HL-60 (cell line): ENCODE results near the gene MYH11.
"Not testable (repeated sequence)": the region's sequence is repeated elsewhere in the genome, so short reads cannot be mapped to it uniquely, and the experiment has no call there.

Experiments used
- DNase-seq, 2 experiments: peaks; one replicate each; pipeline ENCODE4 v3.0.0-alpha.2; 2010 to 2020; ENCODE audit warnings: low read depth in 1 of 2, low spot score in 1 of 2
- H3K27ac ChIP-seq: fragments of 250-450 bp; sonication (Bioruptor Pico); replicated peaks from 2 replicates; pipeline ENCODE4 v1.5.1; 2020; ENCODE audit warnings: mild to moderate bottlenecking, moderate library complexity
- H3K27me3 ChIP-seq: fragments of 250-450 bp; sonication (Bioruptor Pico); 2 replicates; pipeline ENCODE4 v1.5.1; 2021; ENCODE audit warnings: mild to moderate bottlenecking, moderate library complexity; ENCODE audit not compliant: insufficient read depth, poor library complexity, severe bottlenecking
- H3K4me3 ChIP-seq: replicated peaks from 2 replicates; pipeline ENCODE4 v1.5.1; 2011; ENCODE audit warnings: mild to moderate bottlenecking, control low read depth, low read length; ENCODE audit not compliant: insufficient read depth
- GABPA ChIP-seq: IDR thresholded peaks from 2 replicates; pipeline ENCODE4 v1.6.1; 2012; ENCODE audit warnings: low read depth
- POLR2AphosphoS5 ChIP-seq: IDR thresholded peaks from 2 replicates; pipeline ENCODE4 v1.6.1; 2012; ENCODE audit warnings: low read depth
- SPI1 ChIP-seq: IDR thresholded peaks from 2 replicates; pipeline ENCODE4 v1.6.1; 2012; ENCODE audit warnings: low read depth, mild to moderate bottlenecking, borderline replicate concordance
- TF ChIP-seq, protein P1 (sequence below): IDR thresholded peaks from one replicate; pipeline ENCODE4 v1.5.1; 2011; ENCODE audit warnings: low read length, control low read depth, inconsistent platforms; ENCODE audit not compliant: insufficient read depth
- TF ChIP-seq, protein P2 (sequence below): IDR thresholded peaks from 2 replicates; pipeline ENCODE4 v1.6.1; 2012; ENCODE audit warnings: low read depth; ENCODE audit not compliant: insufficient replicate concordance

MYH11 gene

GRCh38 chr16:15811481-15812400 lies 45.1 kb downstream of the MYH11 start:
- Histone ChIP-seq H3K27ac (no peak overlapping the region), H3K27me3 (no peaks in the 10 kb centered on the region), H3K4me3 (no peak overlapping the region)
- TF ChIP-seq, protein P1, sequence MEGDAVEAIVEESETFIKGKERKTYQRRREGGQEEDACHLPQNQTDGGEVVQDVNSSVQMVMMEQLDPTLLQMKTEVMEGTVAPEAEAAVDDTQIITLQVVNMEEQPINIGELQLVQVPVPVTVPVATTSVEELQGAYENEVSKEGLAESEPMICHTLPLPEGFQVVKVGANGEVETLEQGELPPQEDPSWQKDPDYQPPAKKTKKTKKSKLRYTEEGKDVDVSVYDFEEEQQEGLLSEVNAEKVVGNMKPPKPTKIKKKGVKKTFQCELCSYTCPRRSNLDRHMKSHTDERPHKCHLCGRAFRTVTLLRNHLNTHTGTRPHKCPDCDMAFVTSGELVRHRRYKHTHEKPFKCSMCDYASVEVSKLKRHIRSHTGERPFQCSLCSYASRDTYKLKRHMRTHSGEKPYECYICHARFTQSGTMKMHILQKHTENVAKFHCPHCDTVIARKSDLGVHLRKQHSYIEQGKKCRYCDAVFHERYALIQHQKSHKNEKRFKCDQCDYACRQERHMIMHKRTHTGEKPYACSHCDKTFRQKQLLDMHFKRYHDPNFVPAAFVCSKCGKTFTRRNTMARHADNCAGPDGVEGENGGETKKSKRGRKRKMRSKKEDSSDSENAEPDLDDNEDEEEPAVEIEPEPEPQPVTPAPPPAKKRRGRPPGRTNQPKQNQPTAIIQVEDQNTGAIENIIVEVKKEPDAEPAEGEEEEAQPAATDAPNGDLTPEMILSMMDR = no peak
- no peak for TF ChIP-seq GABPA
- TF ChIP-seq, protein P2, sequence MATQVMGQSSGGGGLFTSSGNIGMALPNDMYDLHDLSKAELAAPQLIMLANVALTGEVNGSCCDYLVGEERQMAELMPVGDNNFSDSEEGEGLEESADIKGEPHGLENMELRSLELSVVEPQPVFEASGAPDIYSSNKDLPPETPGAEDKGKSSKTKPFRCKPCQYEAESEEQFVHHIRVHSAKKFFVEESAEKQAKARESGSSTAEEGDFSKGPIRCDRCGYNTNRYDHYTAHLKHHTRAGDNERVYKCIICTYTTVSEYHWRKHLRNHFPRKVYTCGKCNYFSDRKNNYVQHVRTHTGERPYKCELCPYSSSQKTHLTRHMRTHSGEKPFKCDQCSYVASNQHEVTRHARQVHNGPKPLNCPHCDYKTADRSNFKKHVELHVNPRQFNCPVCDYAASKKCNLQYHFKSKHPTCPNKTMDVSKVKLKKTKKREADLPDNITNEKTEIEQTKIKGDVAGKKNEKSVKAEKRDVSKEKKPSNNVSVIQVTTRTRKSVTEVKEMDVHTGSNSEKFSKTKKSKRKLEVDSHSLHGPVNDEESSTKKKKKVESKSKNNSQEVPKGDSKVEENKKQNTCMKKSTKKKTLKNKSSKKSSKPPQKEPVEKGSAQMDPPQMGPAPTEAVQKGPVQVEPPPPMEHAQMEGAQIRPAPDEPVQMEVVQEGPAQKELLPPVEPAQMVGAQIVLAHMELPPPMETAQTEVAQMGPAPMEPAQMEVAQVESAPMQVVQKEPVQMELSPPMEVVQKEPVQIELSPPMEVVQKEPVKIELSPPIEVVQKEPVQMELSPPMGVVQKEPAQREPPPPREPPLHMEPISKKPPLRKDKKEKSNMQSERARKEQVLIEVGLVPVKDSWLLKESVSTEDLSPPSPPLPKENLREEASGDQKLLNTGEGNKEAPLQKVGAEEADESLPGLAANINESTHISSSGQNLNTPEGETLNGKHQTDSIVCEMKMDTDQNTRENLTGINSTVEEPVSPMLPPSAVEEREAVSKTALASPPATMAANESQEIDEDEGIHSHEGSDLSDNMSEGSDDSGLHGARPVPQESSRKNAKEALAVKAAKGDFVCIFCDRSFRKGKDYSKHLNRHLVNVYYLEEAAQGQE = no peak
- TF ChIP-seq SPI1 = no peak
- DNase-seq = no peak

GRCh38 chr16:15810949-15811348 lies 45.9 kb downstream of the MYH11 start:
- Histone ChIP-seq H3K27ac (no peak overlapping the region), H3K4me3 (no peak overlapping the region), H3K27me3 (no peaks in the 10 kb centered on the region)
- TF ChIP-seq SPI1 (no peak), GABPA (no peak), POLR2AphosphoS5 (no peak)
- TF ChIP-seq, protein P1 = no peak
- TF ChIP-seq, protein P2 = no peak
- no peak for DNase-seq

GRCh38 chr16:15810411-15810810 lies 46.4 kb downstream of the MYH11 start:
- H3K4me3 ChIP-seq = no peak overlapping the region
- TF ChIP-seq, protein P1 = no peak
- TF ChIP-seq SPI1 (no peak), GABPA (no peak), POLR2AphosphoS5 (no peak)
- TF ChIP-seq, protein P2 = no peak
- no peak overlapping the region for H3K27ac ChIP-seq
- H3K27me3 ChIP-seq = no peaks in the 10 kb centered on the region
- DNase-seq = no peak

GRCh38 chr16:15809297-15809696 lies 47.5 kb downstream of the MYH11 start:
- H3K27me3 ChIP-seq = not testable (repeated sequence)

More at GRCh38 chr16:15809297-15809696, 47.5 kb downstream of the MYH11 start:
- not testable (repeated sequence) for H3K4me3 ChIP-seq, DNase-seq, H3K27ac ChIP-seq
